Esophagus muscularis mucosa (tissue), 4 donors: ENCODE measurements around the gene DXO. TPM values are rescaled to one million over a fixed set of nuclear protein-coding genes. Genes with fewer than 3 reads are reported as not detected.

Experiments
- DNase-seq: peaks from one replicate; pipeline ENCODE4 v3.0.0-alpha.2; 2017; ENCODE audit errors: extremely low spot score
- H3K27ac ChIP-seq, 4 donors: fragments of 200-600 bp; sonication (generic); replicated peaks in 1 of 4; 1 replicate in 3 of 4; 2 replicates in 1 of 4; pipeline ENCODE4 v1.5.1; 2016 to 2019; ENCODE audit warnings: mild to moderate bottlenecking in 1 of 4
- H3K27me3 ChIP-seq, 4 donors: fragments of 200-600 bp; sonication (generic); one replicate each; pipeline versions ENCODE4 v1.5.1 to v1.6.0; 2016 to 2019
- H3K36me3 ChIP-seq, 4 donors: fragments of 200-600 bp; sonication (generic); one replicate each; pipeline ENCODE4 v1.5.1; 2016 to 2019
- H3K4me1 ChIP-seq, 4 donors: fragments of 200-600 bp; sonication (generic); one replicate each; pipeline ENCODE4 v1.5.1; 2016 to 2019
- H3K4me3 ChIP-seq, 4 donors: fragments of 200-600 bp; sonication (generic); 1 replicate in 2 of 4; 2 replicates in 2 of 4; pipeline ENCODE4 v1.5.1; 2016 to 2019; ENCODE audit warnings: mild to moderate bottlenecking in 4 of 4, moderate library complexity in 1 of 4
- H3K9me3 ChIP-seq, 4 donors: fragments of 200-600 bp; sonication (generic); 1 replicate in 3 of 4; 2 replicates in 1 of 4; pipeline ENCODE4 v1.5.1; 2016 to 2019
- EP300 ChIP-seq: sonication (generic); formaldehyde crosslinking; IDR thresholded peaks from one replicate; pipeline ENCODE4 v1.6.1; 2017; ENCODE audit warnings: antibody characterized with exemption
- POLR2A ChIP-seq: fragments of 450-650 bp; IDR thresholded peaks from one replicate; pipeline ENCODE4 v1.6.1; 2017; ENCODE audit warnings: antibody characterized with exemption, moderate library complexity, mild to moderate bottlenecking, low read depth
- POLR2AphosphoS5 ChIP-seq, 2 donors: sonication (generic); formaldehyde crosslinking; IDR thresholded peaks; one replicate each; pipeline ENCODE4 v1.6.1; 2017; ENCODE audit warnings: antibody characterized with exemption in 2 of 2
- WGBS: methylation state at CpG from one replicate; pipeline ENCODE4 v1.1.5; 2018; 5-methylcytosine and 5-hydroxymethylcytosine counted together
- intact Hi-C: fragments of 100-400 bp; cut with DNase I; formaldehyde crosslinking; loops from one replicate; pipeline ENCODE4 v1.15.1; 2023
- total RNA-seq, 4 donors: library from RNA; depleted of rRNA; stranded (reverse); fragments of >200 nt; gene quantifications; one replicate each; pipeline versions ENCODE4 v1.1.0 to v1.2.1, GENCODE V29; 2016
- TF ChIP-seq, protein P1 (sequence below), 3 experiments: fragments of 200-600 bp in 2 of 3; fragments of 450-650 bp in 1 of 3; sonication (generic) in 2 of 3; IDR thresholded peaks; one replicate each; pipeline ENCODE4 v1.5.1; 2017 to 2019; ENCODE audit warnings: antibody characterized with exemption in 3 of 3, mild to moderate bottlenecking in 2 of 3, moderate library complexity in 1 of 3

Gene DXO
- total RNA-seq, 4 donors from 2014 or later: 12.9 to 18.4 (median 15.9) TPM

DNA sequence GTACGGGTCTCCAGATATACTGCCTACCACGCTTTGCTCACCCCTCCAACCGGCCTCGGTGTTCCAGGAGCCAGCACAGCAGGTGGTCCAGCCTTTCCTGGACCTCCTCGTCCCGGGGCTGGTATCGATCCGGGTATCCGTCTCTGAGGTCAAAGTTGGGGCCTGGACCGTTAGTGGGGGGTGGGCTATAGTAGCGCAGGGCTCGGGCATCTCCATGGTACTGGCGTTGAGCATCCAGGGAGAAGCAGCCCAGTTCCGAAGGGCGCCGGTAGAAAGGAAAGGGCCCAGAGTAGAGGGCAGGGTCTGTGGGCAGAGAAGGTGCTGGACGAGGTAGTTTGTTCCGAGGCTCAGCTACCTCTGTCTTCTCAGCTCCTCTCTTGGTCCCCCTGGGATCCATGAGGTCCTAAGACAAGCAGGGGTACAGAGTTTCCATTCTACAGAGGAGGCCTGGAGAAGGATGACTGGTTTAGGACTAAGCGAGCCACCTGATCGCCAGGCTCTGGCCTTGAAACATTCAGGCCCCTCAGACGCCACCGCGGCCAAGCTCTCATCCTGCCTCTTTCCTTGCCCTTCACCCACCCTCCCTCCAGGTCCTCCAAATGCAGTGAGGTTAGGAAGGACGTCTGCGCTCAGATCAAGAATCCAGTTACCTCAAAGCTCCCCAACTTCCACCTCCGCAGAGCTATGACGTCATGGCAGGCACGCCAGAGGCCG is 502 bp downstream of the DXO start:
- DNase-seq: no peak
- TF ChIP-seq, protein P1, sequence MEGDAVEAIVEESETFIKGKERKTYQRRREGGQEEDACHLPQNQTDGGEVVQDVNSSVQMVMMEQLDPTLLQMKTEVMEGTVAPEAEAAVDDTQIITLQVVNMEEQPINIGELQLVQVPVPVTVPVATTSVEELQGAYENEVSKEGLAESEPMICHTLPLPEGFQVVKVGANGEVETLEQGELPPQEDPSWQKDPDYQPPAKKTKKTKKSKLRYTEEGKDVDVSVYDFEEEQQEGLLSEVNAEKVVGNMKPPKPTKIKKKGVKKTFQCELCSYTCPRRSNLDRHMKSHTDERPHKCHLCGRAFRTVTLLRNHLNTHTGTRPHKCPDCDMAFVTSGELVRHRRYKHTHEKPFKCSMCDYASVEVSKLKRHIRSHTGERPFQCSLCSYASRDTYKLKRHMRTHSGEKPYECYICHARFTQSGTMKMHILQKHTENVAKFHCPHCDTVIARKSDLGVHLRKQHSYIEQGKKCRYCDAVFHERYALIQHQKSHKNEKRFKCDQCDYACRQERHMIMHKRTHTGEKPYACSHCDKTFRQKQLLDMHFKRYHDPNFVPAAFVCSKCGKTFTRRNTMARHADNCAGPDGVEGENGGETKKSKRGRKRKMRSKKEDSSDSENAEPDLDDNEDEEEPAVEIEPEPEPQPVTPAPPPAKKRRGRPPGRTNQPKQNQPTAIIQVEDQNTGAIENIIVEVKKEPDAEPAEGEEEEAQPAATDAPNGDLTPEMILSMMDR (IDR thresholded peaks at IDR 0.05): no peak
- TF ChIP-seq POLR2A (no peak), EP300 (no peak), POLR2AphosphoS5 (IDR thresholded peaks at IDR 0.05) (no peak)
- H3K27me3 ChIP-seq: no peaks in the 10 kb centered on the region
- intact Hi-C loops: no loop called here
- 32% methylated on average over 24 of the region's 29 CpGs for WGBS
- peak overlapping the region; percentile 58 to 88 (median 78) for H3K4me3 ChIP-seq
- peaks cover 7 to 49% (median 47%) of the 10 kb centered on the region in 4 donors for H3K36me3 ChIP-seq
- peaks cover 21 to 48% (median 34%) of the 10 kb centered on the region in 4 donors for H3K4me1 ChIP-seq
- H3K9me3 ChIP-seq: no peaks in the 10 kb centered on the region
- H3K27ac ChIP-seq: peak overlapping the region; percentile 92 to 97 (median 95)

DNA sequence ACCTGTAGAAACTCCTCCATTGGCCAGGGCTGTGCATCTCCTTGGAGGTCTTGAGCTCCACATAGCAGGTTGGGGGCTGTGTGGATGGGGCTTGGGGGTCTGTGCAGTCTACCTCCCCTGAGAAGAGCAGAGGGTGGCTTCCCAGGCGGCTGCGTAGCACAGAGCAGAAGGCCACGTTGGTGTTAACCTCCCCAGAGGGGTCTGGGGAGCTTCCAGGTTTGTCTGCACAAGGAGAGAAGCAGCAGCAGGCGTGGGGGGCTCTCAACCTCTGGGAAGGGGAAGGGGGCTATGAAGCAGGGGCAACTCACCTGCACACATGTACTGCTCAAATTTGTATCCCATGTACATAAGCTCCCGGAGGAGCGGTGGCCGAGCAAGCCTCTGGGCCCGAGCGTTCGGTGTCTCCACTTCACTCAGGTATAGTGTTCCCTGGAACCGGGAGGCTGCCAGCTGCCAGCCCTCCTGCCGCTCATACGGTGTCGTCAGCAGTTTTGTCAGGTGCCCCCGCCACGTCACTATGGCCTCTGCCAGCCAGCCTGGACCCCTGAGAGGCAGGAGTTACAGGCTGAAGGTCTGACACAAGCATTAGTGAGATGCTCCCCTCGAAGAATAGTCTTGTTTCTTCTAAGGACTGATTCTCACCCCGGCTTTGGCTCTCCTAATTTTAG is 1.2 kb downstream of the DXO start:
- intact Hi-C loops: no loop called here
- Histone ChIP-seq H3K4me3 (peak overlapping the region; percentile 58 to 88 (median 78)), H3K27ac (peak overlapping the region; percentile 92 to 97 (median 95)), H3K4me1 (peaks cover 21 to 48% (median 34%) of the 10 kb centered on the region in 4 donors), H3K9me3 (no peaks in the 10 kb centered on the region), H3K27me3 (no peaks in the 10 kb centered on the region), H3K36me3 (peaks cover 7 to 56% (median 53%) of the 10 kb centered on the region in 4 donors)
- TF ChIP-seq EP300: no peak
- no peak for TF ChIP-seq POLR2AphosphoS5 (IDR thresholded peaks at IDR 0.05)
- no peak for DNase-seq
- 77% methylated on average over 6 of the region's 18 CpGs for WGBS

DNA sequence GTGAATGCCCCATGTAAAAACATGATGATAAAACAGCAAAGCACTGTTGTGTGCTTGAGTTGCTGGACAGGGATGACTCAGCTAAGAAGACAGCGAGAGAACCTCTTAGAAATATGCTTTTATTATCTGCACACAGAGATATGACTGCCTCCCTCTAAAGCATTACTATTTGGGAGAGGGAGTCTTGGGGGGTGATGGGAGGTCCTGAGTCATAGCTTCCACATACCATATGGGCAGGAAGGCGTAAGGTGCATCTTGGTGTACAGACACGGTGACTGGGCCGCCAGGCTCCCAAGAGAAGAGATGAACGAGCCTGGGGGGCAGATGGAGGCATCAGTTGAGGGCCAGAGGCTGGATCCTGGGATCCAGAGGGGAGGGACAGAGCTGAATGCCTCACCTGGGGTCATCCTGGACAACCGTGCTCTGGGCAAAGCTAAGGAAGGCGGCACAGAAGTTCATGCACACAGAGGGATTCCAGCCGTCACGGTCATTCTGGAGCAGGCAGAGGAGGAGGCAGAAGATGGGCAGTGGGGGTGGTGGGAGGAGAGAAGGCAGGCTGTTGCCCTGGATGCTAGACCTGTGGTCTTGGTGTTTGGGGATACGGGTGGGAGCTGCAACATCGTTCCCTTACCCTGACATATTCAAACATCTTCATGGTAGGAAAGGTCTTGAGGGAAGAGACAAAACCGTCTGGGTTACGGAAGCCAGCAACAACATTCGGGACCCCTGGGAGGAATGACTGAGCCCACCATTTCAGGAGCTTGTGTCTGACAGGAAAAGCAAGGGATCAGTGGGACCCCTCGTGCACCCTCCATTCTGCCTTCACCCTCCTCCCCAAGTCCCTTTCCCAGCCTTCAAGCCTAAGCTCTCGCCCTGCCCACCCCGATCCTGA is 2.0 kb downstream of the DXO start:
- Histone ChIP-seq H3K4me1 (peaks cover 21 to 48% (median 34%) of the 10 kb centered on the region in 4 donors), H3K9me3 (no peaks in the 10 kb centered on the region), H3K36me3 (peaks cover 10 to 64% (median 59%) of the 10 kb centered on the region in 4 donors), H3K27me3 (no peaks in the 10 kb centered on the region), H3K4me3 (peak overlapping the region in 3 of 4 donors; percentile 58 to 88 (median 80)), H3K27ac (peak overlapping the region; percentile 92 to 97 (median 95))
- intact Hi-C loops: no loop called here
- TF ChIP-seq, protein P1 (IDR thresholded peaks at IDR 0.05): no peak
- TF ChIP-seq POLR2A (no peak), EP300 (no peak), POLR2AphosphoS5 (IDR thresholded peaks at IDR 0.05) (no peak)
- no peak for DNase-seq
- 67% methylated on average over 15 of the region's 17 CpGs for WGBS

DNA sequence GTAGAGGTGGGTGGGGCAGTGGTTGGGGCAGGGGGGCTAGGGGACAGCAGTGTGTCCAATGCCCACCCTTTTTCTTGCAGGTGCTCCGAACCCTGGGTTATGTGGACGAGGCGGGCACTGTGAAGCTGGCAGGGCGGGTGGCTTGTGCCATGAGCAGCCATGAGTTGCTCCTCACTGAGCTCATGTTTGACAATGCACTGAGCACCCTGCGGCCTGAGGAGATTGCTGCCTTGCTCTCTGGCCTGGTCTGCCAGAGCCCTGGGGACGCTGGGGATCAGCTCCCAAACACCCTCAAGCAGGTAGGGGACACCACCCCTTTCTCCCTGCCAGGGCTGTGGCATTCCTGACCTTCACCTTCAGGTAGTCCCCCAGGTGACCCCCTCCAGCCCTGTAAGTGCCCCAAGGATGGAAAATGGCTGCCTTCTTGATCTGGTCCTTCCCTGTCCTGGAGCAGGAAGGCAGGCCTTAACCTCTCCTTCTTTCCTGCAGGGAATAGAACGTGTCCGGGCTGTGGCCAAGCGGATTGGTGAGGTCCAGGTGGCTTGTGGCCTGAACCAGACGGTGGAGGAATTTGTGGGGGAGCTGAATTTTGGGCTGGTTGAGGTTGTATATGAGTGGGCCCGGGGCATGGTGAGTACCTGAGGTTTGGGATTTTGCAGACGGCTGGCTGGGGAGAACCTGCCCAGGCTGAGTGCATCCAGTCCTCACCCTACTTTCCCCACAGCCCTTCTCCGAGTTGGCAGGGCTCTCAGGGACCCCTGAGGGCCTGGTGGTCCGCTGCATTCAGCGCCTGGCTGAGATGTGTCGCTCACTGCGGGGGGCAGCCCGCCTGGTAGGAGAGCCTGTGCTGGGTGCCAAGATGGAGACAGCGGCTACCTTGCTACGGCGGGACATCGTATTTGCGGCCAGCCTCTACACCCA is 2.9 kb downstream of the DXO start:
- H3K4me3 ChIP-seq: no peak overlapping the region
- H3K27me3 ChIP-seq: no peaks in the 10 kb centered on the region
- H3K36me3 ChIP-seq: peaks cover 19 to 70% (median 65%) of the 10 kb centered on the region in 4 donors
- H3K4me1 ChIP-seq: peaks cover 21 to 41% (median 34%) of the 10 kb centered on the region in 4 donors
- no peak overlapping the region for H3K27ac ChIP-seq
- H3K9me3 ChIP-seq: no peaks in the 10 kb centered on the region
- no peak for TF ChIP-seq POLR2AphosphoS5 (IDR thresholded peaks at IDR 0.05)
- no peak for TF ChIP-seq POLR2A
- TF ChIP-seq, protein P1 (IDR thresholded peaks at IDR 0.05): no peak
- TF ChIP-seq EP300: no peak
- no peak for DNase-seq
- intact Hi-C loops: no loop called here
- 89% methylated on average over 22 of the region's 23 CpGs for WGBS
